IPS-18c (cell line): ENCODE measurements around the gene PIK3C2G.

Experiments used
- H3K4me3 ChIP-seq: 2 replicates; pipeline ENCODE4 v1.7.0; 2013; ENCODE audit warnings: low read depth, mild to moderate bottlenecking, low read length, moderate library complexity; ENCODE audit not compliant: insufficient read depth
- H3K9me3 ChIP-seq: one replicate; pipeline ENCODE4 v1.6.1; 2013; ENCODE audit warnings: mild to moderate bottlenecking, low read length, moderate library complexity; ENCODE audit not compliant: control insufficient read depth, insufficient read depth

The PIK3C2G gene

DNA sequence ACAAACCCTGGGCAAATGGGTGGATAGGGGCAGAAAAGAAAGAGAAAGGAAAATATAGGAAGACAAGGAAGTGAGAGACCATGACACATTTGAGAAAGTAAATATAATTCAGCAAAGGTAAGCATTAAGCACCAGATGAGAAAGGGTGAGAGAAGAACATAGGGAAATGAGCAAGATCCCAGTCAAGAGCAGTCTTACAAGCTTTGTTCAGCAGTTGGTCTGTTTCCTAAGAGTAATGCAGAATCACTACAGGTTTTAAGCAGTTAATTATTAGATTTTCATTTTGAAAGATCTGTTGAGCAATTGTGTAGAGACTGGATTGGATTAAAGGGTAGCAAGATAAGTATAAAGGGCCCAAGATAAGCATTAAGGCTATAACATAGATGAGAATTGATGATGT, 330.2 kb downstream of the PIK3C2G start:
- no peak overlapping the region for H3K4me3 ChIP-seq

DNA sequence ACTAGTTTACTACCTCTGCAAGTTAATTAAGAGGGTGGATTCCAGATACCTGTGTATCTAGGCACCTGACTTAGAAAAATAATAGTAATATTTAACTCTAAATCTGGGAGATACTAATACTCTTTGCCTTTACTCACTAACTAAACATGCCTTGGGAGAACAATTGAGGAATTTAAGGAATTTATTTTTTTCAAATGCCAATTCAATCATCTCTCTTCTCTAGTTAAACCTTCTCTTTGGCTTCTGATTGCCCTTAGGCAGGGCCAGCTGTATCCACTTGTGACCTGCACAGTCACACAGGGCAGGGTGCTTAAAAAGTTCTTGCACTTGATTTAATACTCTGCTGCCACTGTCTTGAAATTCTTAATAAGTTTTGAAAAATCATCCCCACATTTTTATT, 334.1 kb downstream of the PIK3C2G start:
- Histone ChIP-seq H3K4me3 (no peak overlapping the region), H3K9me3 (no peaks in the 10 kb centered on the region)

More for the DNA sequence above, 330.2 kb downstream of the PIK3C2G start:
- no peaks in the 10 kb centered on the region for H3K9me3 ChIP-seq

DNA sequence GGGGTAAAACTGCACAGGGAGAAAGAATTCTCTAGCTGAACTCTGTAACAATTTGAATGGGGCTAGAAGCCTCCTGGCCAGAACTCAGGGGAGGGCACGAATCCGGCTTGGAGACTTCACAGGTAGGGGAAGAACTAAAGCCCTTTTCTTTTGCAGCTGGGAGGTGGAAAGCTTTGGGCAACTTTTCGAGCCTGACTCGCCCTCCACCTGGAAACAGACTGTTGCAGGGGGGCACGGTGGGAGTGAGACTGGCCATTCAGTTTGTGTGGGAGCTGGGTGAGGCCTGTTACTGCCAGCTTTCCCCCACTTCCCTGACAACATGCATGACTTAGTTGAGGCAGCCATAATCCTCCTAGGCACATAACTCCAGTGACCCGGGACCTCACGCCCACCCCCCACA, 340.6 kb downstream of the PIK3C2G start:
- no peak overlapping the region for H3K4me3 ChIP-seq
- no peaks in the 10 kb centered on the region for H3K9me3 ChIP-seq

DNA sequence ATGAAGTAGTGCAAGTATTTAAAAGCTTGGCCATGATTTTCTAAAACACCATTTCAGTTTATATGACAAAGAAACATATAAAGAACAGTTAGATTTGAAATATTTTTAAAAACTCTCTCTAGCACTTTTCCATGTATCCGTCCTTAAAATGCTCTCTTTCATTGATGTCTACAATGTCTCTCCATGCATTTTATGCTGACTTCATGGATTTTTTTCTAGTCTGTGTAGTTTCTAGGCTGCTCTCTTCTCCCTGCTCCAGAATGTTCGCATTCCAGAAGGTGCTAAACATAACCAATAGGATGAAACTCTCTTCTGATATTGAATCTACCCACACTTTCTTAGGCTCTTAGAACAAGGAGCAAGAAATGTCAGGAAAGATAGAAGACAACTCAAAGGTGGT, 351.7 kb downstream of the PIK3C2G start:
- no peak overlapping the region for H3K4me3 ChIP-seq
- no peaks in the 10 kb centered on the region for H3K9me3 ChIP-seq

DNA sequence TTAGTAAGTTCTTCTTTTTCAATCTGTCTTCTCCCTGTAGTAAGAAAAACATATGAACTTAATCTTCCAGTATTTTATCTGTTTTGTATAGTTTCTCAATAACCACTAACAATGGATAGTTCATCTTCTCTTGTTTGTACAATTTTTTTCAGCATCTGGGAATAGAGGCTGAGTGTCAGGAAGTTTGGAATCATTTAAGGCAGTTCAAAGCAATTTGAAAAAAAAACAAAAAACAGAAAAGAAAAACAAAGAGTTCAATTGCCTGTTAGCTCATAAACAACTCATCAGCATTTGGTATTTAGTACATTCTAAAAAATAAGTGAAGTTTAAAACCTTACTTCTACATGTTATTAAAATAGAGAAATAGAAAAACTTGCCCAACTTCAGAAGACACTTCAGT, 359.7 kb downstream of the PIK3C2G start:
- Histone ChIP-seq H3K9me3 (no peaks in the 10 kb centered on the region), H3K4me3 (no peak overlapping the region)

DNA sequence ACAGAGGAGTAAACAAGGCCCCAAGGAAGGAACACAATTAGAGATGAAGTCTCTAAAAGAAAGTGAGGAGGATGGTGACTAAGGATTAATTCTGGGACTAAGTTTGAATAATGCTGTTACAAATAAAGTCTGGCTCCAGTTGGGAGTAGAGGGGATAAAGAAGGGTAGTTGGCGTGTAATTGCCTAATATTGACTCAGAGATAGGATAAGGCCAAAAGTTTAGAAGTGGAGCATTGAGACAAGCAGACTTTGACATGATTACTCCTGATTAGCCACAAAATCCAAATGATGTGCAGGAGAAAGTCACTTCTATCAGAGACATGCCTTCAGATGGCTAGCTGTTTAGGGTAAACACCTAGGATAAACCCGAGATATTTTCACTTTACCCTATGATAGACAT, 368.1 kb downstream of the PIK3C2G start:
- H3K4me3 ChIP-seq = no peak overlapping the region

DNA sequence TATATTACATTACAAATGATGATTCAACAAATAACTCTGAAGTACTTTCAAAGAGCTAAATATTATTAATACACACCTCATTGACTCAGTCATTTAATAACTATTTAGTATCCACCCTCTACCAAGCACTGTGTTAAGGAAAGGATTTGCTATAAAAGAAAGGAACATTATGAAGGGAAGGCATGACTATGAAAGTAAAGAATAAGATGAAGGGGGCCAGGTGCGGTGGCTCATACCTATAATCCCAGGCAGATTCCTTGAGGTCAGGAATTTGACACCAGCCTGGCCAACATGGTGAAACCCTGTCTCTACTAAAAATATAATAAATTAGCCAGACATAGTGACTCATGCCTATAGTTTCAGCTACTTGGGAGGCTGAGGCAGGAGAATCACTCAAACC, 368.6 kb downstream of the PIK3C2G start:
- no peaks in the 10 kb centered on the region for H3K9me3 ChIP-seq
- H3K4me3 ChIP-seq = no peak overlapping the region

More for the DNA sequence above, 368.1 kb downstream of the PIK3C2G start:
- H3K9me3 ChIP-seq = no peaks in the 10 kb centered on the region

DNA sequence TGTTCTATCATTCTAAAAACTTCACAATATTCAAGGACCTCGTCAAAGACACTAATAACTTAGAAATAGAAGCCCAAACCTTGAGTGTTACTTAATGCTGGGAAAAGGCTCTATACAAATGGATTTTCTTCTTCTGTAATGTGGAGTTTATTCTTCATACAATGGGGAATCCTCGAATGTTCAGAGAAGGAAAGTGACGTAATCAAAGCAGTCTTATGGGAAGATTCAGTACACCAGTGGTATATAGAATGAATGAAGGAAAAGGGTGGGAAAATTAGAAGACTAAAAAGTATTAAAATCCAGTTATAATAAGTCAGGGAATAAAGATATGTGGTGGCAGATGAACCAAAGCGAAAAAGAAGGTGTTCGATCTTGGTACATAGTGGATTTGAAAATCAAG, 370.0 kb downstream of the PIK3C2G start:
- Histone ChIP-seq H3K9me3 (no peaks in the 10 kb centered on the region), H3K4me3 (no peak overlapping the region)

DNA sequence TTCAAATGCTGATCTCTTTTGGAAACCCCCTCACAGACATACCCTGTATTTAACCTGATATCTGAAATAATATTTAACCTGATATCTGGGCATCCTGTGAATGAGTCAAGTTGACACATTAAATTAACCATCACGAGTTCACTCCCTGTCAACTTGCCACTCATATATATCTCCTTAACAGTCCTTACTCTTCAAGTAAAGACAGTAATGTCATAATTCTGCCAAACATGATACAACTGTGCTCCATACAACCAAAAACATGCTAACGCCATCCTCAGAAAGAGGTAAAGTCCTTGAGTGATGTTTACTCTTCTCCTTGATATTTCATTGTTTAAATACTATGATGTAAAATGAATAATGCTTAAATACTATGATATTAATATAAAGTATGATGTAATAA, 371.5 kb downstream of the PIK3C2G start:
- Histone ChIP-seq H3K9me3 (no peaks in the 10 kb centered on the region), H3K4me3 (no peak overlapping the region)

DNA sequence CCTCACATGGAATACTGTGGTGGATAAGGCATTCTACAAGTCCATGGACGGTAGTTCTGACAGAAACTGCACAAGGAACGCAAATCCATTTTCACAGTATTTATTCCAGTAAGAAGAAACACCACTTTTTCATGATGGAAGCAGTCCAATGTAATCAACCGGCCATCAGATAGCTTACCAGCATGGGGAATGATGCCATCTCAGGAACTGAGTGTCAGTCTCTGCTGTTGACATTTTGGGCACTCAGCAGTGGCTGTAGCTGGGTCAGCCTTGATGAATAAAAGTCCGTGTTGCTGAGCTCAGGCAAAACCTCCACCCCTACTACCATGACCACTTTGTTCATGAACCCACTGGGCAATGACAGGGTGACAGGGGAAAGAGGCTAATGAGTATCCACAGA, 373.1 kb downstream of the PIK3C2G start:
- H3K9me3 ChIP-seq = no peaks in the 10 kb centered on the region

DNA sequence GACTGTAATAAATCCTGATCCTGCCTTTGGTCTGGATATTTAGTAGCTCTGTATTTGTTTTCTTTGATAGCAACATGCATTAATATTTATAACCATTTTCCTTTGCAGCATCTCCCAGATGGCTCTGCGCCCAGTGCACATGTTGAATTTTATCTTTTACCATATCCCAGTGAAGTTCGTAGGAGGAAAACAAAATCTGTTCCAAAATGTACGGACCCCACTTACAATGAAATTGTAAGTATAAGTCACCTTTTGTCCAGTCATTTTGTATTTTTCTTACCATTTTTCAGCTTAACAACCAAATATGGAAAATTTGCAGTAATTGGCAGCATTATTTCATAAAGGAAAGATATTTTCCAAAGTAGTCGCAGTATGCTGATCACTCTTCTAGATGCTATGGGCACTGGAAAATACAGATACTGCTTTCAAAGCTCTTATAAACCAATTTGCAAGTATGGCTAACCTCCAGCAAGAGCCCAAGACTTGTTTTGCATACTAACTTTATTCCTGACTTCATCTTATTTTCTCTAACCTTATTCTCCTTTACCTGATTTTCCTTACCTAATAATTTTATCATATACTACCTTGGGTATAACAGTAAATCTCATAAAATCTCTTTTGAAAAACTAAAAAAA, 379.1 kb downstream of the PIK3C2G start:
- H3K4me3 ChIP-seq = no peak overlapping the region

More for the DNA sequence above, 373.1 kb downstream of the PIK3C2G start:
- no peak overlapping the region for H3K4me3 ChIP-seq

DNA sequence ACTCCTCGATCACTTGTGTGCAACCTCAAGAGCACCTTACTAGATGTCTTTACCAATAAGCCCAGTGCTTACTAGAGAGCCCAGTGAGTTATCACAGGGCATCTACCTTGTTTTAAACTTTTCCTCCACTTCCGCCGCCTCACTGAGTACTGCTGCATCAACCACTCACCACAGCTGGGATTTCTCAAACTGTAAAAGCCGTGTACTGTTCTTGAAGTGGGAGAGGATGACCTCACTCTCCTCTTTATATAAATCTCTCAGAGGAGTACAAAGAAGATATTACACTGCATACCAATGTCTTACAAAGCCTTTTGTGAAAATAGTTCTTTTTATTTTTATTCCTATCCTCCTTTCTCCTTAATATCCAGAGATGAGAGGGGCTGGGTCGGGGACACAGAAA, 382.4 kb downstream of the PIK3C2G start:
- no peak overlapping the region for H3K4me3 ChIP-seq
- H3K9me3 ChIP-seq = no peaks in the 10 kb centered on the region

More for the DNA sequence above, 379.1 kb downstream of the PIK3C2G start:
- H3K9me3 ChIP-seq = no peaks in the 10 kb centered on the region

DNA sequence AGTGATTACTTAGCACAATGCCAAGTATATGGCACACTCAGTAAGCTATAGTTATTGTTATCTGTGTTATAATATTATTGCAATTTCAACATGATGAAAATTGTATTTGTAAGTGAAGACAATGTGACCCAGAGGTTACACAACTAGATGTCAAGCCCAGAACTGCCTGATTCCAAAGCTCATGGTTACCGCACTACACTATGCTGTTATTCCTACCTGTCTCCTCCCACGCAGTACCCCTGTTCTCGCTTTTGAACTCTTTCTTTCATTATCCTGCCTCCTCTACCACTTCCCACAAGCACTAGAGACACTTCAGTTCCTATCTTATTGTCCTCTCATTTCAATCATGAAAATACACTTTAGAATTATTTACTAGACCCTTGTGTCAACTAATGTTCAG, 383.2 kb downstream of the PIK3C2G start:
- Histone ChIP-seq H3K9me3 (no peaks in the 10 kb centered on the region), H3K4me3 (no peak overlapping the region)

DNA sequence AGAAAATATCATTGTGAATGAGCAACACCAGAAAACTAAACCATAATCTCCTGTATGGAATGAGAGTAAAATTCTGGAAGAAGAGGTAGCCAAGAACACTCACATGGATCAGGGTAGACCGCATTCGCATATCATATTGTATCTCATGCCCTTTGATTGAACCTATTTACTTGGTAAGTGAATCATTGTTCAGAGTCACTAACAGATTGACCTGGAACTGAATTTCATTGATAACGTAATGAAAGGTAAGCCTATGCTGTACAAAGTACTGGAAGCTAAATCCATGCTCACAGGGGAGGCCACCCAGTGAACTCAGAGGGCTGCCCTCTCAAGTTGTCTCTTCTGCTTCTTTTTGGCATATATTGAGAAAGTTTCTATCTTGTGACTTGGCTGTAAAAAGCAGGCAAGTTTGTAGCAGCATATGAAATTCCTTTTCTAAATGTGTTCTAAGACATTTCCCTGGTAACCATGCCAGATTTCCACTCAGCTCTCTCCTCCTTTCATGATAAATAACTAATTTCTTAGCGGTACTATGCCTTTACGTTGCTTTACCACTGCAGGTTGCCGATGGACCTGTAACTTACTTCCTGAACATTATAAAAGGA, 385.1 kb downstream of the PIK3C2G start:
- no peak overlapping the region for H3K4me3 ChIP-seq
- no peaks in the 10 kb centered on the region for H3K9me3 ChIP-seq

DNA sequence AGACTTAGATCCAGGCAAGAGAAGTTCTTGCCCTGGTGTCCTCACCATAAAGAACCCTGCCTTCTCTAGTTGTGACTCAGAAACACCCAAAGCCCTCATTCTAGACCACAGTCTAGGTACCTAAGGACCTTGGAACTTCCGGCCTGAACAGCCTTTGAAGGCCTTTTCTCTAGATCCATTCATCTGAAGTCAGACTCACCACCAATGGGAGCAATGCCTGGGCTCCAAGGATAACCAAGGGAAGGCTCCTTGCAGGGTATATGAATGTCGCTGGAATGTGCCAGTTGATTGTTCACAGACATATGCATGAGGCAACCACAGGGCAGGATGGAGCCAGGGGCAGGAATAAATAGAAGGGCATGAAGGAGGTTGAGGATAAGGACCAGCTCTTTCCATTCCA, 390.2 kb downstream of the PIK3C2G start:
- no peak overlapping the region for H3K4me3 ChIP-seq
- H3K9me3 ChIP-seq = no peaks in the 10 kb centered on the region

DNA sequence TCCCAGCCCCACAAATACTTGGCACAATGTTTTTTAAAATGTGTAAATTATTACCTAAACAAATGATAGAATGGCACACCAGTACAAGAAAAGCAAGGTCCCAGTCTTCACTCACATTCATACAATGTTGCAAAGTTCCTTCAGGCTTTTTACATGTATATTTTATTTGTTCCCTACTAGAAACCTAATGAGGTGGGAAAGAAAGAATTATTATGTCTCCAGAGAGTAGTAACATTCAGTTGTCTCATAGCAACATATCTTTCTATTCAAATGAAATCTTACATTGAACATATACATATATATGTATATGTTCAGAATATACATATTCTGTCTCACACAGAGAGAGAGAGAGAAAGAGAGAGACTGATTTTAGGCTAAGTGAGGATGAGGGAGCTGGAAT, 391.3 kb downstream of the PIK3C2G start:
- H3K4me3 ChIP-seq = no peak overlapping the region
- H3K9me3 ChIP-seq = no peaks in the 10 kb centered on the region

DNA sequence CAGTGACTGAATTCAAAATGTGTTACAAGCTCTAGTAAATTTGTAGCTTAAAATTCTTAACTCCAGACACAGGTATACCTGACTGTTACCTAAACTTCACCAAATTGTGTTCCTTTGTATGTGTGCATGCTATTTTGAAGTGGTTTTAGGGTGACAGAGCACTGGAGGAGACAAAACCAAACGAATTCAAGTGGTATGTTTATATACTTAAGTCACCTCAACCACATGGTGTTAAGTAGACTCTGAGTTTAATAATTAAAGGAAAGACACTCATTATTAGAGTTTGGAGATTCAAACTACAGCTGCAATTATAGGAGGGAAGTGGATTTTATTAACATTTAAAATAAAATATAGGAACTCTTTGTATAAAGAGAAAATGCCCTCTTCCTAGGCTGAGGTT, 392.1 kb downstream of the PIK3C2G start:
- Histone ChIP-seq H3K9me3 (no peaks in the 10 kb centered on the region), H3K4me3 (no peak overlapping the region)

DNA sequence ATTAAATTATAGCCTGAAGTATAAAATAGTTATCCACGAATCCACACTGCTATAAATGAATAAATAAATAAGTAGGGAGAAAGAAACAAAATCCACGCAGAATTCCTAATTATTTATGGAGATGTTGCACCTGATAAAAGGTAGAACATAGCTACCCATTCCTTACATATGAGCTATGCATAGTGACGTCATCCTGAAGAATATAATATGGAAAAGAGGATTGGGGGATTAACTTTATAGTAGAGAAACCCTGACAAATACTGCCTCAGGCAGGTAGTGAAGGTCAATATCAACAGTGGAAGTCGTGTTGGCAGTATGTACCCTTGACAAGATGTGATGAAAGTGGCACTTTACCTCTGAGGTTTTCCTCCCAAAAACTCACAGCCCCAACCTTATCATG, 394.0 kb downstream of the PIK3C2G start:
- H3K9me3 ChIP-seq = no peaks in the 10 kb centered on the region
- no peak overlapping the region for H3K4me3 ChIP-seq

DNA sequence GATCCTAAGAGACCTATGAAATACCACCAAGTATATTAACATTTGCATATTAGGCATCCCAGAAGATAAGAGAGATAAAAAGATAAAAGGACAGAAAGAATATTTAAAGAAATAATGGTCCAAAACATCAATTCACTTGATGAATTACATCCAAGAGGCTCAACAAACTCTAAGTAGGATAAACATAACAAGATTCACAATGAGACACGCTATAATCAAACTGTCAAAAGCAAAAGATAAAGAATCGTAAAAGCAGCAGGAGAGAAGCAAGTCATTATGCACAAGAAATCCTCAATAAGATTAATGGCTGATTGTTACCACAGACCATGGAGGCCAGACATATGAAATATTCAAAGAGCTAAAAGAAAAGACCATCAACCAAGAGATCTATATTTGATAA, 396.9 kb downstream of the PIK3C2G start:
- no peak overlapping the region for H3K4me3 ChIP-seq
- no peaks in the 10 kb centered on the region for H3K9me3 ChIP-seq
